Measurements from ENCODE around the gene MAGI2.

DNA sequence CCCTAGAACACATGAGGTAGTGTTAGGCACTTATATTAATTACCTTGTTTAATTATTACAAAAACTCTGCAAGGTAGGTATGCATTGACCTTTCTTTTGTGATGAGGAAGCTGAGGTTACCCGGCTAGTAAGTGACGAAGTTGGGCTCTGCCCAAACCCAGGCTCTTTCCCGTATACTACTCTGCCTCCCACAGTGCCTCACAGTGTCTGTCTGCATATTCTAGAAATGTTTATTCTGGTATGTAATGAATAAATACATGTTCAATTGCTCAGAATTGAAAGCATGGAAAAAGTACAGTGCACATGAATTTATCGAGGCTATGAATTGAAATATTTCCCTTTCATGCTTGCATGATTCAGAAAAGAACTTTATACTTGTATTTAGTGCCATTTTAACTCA, 1350.0 kb downstream of the MAGI2 start:
- TF ChIP-seq, protein P1, sequence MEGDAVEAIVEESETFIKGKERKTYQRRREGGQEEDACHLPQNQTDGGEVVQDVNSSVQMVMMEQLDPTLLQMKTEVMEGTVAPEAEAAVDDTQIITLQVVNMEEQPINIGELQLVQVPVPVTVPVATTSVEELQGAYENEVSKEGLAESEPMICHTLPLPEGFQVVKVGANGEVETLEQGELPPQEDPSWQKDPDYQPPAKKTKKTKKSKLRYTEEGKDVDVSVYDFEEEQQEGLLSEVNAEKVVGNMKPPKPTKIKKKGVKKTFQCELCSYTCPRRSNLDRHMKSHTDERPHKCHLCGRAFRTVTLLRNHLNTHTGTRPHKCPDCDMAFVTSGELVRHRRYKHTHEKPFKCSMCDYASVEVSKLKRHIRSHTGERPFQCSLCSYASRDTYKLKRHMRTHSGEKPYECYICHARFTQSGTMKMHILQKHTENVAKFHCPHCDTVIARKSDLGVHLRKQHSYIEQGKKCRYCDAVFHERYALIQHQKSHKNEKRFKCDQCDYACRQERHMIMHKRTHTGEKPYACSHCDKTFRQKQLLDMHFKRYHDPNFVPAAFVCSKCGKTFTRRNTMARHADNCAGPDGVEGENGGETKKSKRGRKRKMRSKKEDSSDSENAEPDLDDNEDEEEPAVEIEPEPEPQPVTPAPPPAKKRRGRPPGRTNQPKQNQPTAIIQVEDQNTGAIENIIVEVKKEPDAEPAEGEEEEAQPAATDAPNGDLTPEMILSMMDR (IDR thresholded peaks at IDR 0.05; ENCODE audit: low read depth, low read length, missing input control), result no peak
- TF ChIP-seq, protein P2, sequence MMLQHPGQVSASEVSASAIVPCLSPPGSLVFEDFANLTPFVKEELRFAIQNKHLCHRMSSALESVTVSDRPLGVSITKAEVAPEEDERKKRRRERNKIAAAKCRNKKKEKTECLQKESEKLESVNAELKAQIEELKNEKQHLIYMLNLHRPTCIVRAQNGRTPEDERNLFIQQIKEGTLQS (IDR thresholded peaks at IDR 0.05), result no peak
- no peak for TF ChIP-seq RXRA (IDR thresholded peaks at IDR 0.05)
- no peak for TF ChIP-seq YY1 (IDR thresholded peaks at IDR 0.05)
- TF ChIP-seq, protein P3, sequence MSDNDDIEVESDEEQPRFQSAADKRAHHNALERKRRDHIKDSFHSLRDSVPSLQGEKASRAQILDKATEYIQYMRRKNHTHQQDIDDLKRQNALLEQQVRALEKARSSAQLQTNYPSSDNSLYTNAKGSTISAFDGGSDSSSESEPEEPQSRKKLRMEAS (IDR thresholded peaks at IDR 0.05), result no peak
- TF ChIP-seq, protein P4, sequence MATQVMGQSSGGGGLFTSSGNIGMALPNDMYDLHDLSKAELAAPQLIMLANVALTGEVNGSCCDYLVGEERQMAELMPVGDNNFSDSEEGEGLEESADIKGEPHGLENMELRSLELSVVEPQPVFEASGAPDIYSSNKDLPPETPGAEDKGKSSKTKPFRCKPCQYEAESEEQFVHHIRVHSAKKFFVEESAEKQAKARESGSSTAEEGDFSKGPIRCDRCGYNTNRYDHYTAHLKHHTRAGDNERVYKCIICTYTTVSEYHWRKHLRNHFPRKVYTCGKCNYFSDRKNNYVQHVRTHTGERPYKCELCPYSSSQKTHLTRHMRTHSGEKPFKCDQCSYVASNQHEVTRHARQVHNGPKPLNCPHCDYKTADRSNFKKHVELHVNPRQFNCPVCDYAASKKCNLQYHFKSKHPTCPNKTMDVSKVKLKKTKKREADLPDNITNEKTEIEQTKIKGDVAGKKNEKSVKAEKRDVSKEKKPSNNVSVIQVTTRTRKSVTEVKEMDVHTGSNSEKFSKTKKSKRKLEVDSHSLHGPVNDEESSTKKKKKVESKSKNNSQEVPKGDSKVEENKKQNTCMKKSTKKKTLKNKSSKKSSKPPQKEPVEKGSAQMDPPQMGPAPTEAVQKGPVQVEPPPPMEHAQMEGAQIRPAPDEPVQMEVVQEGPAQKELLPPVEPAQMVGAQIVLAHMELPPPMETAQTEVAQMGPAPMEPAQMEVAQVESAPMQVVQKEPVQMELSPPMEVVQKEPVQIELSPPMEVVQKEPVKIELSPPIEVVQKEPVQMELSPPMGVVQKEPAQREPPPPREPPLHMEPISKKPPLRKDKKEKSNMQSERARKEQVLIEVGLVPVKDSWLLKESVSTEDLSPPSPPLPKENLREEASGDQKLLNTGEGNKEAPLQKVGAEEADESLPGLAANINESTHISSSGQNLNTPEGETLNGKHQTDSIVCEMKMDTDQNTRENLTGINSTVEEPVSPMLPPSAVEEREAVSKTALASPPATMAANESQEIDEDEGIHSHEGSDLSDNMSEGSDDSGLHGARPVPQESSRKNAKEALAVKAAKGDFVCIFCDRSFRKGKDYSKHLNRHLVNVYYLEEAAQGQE (IDR thresholded peaks at IDR 0.05), result no peak
- no peak for TF ChIP-seq RAD21 (IDR thresholded peaks at IDR 0.05)
- TF ChIP-seq FOXA1 (IDR thresholded peaks at IDR 0.05), result no peak
- TF ChIP-seq HNF4A (conservative IDR thresholded peaks at IDR 0.05), result no peak
- TF ChIP-seq, protein P5, sequence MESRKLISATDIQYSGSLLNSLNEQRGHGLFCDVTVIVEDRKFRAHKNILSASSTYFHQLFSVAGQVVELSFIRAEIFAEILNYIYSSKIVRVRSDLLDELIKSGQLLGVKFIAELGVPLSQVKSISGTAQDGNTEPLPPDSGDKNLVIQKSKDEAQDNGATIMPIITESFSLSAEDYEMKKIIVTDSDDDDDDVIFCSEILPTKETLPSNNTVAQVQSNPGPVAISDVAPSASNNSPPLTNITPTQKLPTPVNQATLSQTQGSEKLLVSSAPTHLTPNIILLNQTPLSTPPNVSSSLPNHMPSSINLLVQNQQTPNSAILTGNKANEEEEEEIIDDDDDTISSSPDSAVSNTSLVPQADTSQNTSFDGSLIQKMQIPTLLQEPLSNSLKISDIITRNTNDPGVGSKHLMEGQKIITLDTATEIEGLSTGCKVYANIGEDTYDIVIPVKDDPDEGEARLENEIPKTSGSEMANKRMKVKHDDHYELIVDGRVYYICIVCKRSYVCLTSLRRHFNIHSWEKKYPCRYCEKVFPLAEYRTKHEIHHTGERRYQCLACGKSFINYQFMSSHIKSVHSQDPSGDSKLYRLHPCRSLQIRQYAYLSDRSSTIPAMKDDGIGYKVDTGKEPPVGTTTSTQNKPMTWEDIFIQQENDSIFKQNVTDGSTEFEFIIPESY (IDR thresholded peaks at IDR 0.05), result no peak
- TF ChIP-seq JUND (IDR thresholded peaks at IDR 0.05), result no peak
- no peak for TF ChIP-seq TAF1 (conservative IDR thresholded peaks at IDR 0.05)

Data from liver (tissue), 3 donors.